GM19468 (cell line): ENCODE results near the gene PAX5.

Source experiments
- ATAC-seq: cut with Tn5 transposase; IDR thresholded peaks from one replicate; pipeline ENCODE4 v1.9.1; 2021; ENCODE audit warnings: mild to moderate bottlenecking, moderate library complexity, moderate number of reproducible peaks; ENCODE audit not compliant: unreplicated experiment; ENCODE audit errors: extremely low read depth

The PAX5 gene

GRCh38 chr9:36868586-36869282 is 165.3 kb downstream of the PAX5 start:
- no peak for ATAC-seq

- no peak for ATAC-seq
These were observed 166.2 kb downstream of the PAX5 start for GRCh38 chr9:36867672-36868471.

- no peak for ATAC-seq
These were observed 166.8 kb downstream of the PAX5 start for GRCh38 chr9:36867241-36867640.

- ATAC-seq, result no peak
These were observed 167.2 kb downstream of the PAX5 start for GRCh38 chr9:36866840-36867239.

GRCh38 chr9:36865731-36866635 is 168.1 kb downstream of the PAX5 start:
- ATAC-seq, result no peak

GRCh38 chr9:36864491-36865410 is 169.3 kb downstream of the PAX5 start:
- ATAC-seq, result no peak

GRCh38 chr9:36862206-36863145 is 171.6 kb downstream of the PAX5 start:
- no peak for ATAC-seq

- ATAC-seq, result no peak
These were observed 172.4 kb downstream of the PAX5 start for GRCh38 chr9:36861528-36862205.

- ATAC-seq, result no peak
These were observed 175.2 kb downstream of the PAX5 start for GRCh38 chr9:36858805-36859375.

GRCh38 chr9:36855448-36856315 is 178.4 kb downstream of the PAX5 start:
- no peak for ATAC-seq

- no peak for ATAC-seq
These were observed 179.3 kb downstream of the PAX5 start for GRCh38 chr9:36854751-36855150.

- no peak for ATAC-seq
These were observed 180.0 kb downstream of the PAX5 start for GRCh38 chr9:36854034-36854433.

GRCh38 chr9:36853233-36853632 is 180.8 kb downstream of the PAX5 start:
- no peak for ATAC-seq

GRCh38 chr9:36849943-36850342 is 184.1 kb downstream of the PAX5 start:
- ATAC-seq, result no peak

GRCh38 chr9:36848946-36849345 is 185.1 kb downstream of the PAX5 start:
- ATAC-seq, result no peak

- ATAC-seq, result no peak
These were observed 186.0 kb downstream of the PAX5 start for GRCh38 chr9:36847781-36848673.
